Sigmoid colon (tissue), 4 donors: Measurements from ENCODE around the gene PJA1.

Experiments
- POLR2A ChIP-seq, 2 donors: fragments of 450-650 bp; IDR thresholded peaks; one replicate each; pipeline ENCODE4 v1.6.1; 2016; ENCODE audit warnings: antibody characterized with exemption in 2 of 2, mild to moderate bottlenecking in 2 of 2, moderate library complexity in 2 of 2
- POLR2AphosphoS5 ChIP-seq, 4 donors: sonication (generic); formaldehyde crosslinking; IDR thresholded peaks; one replicate each; pipeline ENCODE4 v1.6.1; 2017; ENCODE audit warnings: antibody characterized with exemption in 4 of 4
- TF ChIP-seq, protein P1 (sequence below), 4 experiments: fragments of 450-650 bp in 3 of 4; fragments of 200-600 bp in 1 of 4; IDR thresholded peaks; one replicate each; pipeline ENCODE4 v1.5.1; 2016 to 2019; ENCODE audit warnings: antibody characterized with exemption in 4 of 4, mild to moderate bottlenecking in 3 of 4, moderate library complexity in 2 of 4

- TF ChIP-seq POLR2A (IDR thresholded peaks at IDR 0.05) (no peak), POLR2AphosphoS5 (IDR thresholded peaks at IDR 0.05) (no peak)
- TF ChIP-seq, protein P1, sequence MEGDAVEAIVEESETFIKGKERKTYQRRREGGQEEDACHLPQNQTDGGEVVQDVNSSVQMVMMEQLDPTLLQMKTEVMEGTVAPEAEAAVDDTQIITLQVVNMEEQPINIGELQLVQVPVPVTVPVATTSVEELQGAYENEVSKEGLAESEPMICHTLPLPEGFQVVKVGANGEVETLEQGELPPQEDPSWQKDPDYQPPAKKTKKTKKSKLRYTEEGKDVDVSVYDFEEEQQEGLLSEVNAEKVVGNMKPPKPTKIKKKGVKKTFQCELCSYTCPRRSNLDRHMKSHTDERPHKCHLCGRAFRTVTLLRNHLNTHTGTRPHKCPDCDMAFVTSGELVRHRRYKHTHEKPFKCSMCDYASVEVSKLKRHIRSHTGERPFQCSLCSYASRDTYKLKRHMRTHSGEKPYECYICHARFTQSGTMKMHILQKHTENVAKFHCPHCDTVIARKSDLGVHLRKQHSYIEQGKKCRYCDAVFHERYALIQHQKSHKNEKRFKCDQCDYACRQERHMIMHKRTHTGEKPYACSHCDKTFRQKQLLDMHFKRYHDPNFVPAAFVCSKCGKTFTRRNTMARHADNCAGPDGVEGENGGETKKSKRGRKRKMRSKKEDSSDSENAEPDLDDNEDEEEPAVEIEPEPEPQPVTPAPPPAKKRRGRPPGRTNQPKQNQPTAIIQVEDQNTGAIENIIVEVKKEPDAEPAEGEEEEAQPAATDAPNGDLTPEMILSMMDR (IDR thresholded peaks at IDR 0.05): no peak
These were observed 20.2 kb downstream of the PJA1 start for GRCh38 chrX:69144838-69145680.
